Loucy (cell line): ENCODE data around the gene FJX1.

ENCODE experiments used
- CTCF ChIP-seq: fragments of 200-600 bp; sonication (generic); conservative IDR thresholded peaks from 2 replicates; pipeline ENCODE4 v1.5.1; 2014; ENCODE audit warnings: mild to moderate bottlenecking, antibody characterized with exemption, low read length
- EZH2phosphoT487 ChIP-seq: fragments of 200-600 bp; IDR thresholded peaks from 2 replicates; pipeline ENCODE4 v1.6.1; 2018; ENCODE audit warnings: antibody characterized with exemption, mild to moderate bottlenecking, moderate library complexity, borderline replicate concordance

GRCh38 chr11:35586222-35586621, 32.0 kb upstream of the FJX1 start:
- no peak for TF ChIP-seq CTCF
- TF ChIP-seq EZH2phosphoT487 = no peak
